ENCODE data around the gene SPATA33.
"Not testable (repeated sequence)": the region's sequence is repeated elsewhere in the genome, so short reads cannot be mapped to it uniquely, and the experiment has no call there.

SPATA33 gene

DNA sequence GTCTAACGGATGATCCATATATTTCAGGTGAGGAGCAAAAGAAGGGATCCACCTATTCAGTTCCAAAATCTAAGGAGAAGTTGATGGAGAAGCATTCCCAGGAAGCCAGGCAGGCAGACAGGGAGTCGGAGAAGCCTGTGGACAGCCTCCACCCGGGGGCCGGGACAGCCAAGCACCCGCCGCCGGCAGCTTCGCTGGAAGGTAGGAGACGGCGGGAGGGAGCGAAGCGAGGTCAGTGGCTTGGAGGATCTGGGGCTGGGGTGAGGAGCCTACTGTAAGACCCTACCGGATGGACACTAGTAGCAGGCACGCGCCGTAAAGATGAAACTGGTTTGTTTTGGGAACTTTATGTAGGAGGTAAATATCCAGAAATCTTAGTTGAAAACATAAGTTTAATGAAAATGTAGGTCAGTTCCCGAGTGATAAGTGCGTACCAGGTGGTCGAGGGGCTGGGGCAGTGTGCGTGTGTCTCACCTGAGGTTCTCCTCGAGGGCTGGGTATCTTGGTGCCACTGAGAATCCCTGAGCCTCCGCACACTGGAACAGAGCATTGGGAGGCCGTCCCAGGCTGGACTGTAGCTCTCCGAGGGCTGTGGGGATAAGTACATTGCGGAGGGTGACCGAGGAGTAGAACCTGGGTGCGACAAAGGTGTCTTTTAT lies 714 bp downstream of the SPATA33 start:
- DNase-seq (ENCODE audit: low read depth in 2 of 3, low spot score in 1 of 3), result peak in 2 of 3 donors; percentile 20 to 24

DNA sequence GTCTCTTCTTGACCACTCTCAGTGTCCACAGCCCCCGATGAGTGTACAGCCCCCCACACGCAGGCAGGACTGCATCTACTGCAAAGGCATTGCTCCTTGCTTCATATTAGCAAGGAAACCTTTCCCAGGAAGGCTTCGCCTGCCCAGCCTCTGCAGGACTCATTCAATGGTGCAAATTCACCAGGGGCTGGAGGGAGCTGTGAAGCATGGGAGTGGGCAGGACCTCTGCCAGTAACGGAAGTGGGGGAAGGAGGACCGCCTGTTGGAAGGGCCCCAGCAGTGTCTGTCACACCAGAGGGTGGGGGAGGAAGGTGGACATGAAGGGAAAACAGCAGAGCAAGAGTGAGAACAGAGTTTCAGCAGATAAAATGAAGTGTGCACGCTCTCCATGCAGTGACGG lies 2.5 kb downstream of the SPATA33 start:
- no peak for DNase-seq (ENCODE audit: low read depth in 2 of 3, low spot score in 1 of 3)

- no peak for DNase-seq (ENCODE audit: low read depth in 2 of 3, low spot score in 1 of 3)
Measured at GRCh38 chr16:89661215-89661614, 3.6 kb downstream of the SPATA33 start.

GRCh38 chr16:89664238-89664637 lies 6.6 kb downstream of the SPATA33 start:
- DNase-seq (ENCODE audit: low read depth in 2 of 3, low spot score in 1 of 3), result not testable (repeated sequence)

DNA sequence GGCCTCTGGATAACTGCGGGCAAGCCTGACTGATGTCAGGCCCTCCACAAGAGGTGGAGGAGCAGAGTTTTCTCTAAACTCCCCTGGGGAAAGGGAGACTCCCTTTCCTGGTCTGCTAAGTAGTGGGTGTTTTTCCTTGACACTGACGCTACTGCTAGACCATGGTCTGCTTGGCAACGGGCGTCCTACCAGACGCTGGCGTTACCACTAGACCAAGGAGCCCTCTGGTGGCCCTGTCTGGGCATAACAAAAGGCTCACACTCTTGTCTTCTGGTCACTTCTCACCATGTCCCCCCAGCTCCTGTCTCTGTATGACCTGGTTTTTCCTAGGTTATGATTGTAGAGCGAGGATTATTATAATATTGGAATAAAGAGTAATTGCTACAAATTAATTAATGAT lies 9.4 kb downstream of the SPATA33 start:
- DNase-seq (ENCODE audit: low read depth in 2 of 3, low spot score in 1 of 3), result not testable (repeated sequence)

GRCh38 chr16:89667633-89668032 lies 10.0 kb downstream of the SPATA33 start:
- DNase-seq (ENCODE audit: low read depth in 2 of 3, low spot score in 1 of 3), result no peak

- DNase-seq (ENCODE audit: low read depth in 2 of 3, low spot score in 1 of 3), result no peak
Measured at GRCh38 chr16:89668790-89669158, 11.1 kb downstream of the SPATA33 start.

DNA sequence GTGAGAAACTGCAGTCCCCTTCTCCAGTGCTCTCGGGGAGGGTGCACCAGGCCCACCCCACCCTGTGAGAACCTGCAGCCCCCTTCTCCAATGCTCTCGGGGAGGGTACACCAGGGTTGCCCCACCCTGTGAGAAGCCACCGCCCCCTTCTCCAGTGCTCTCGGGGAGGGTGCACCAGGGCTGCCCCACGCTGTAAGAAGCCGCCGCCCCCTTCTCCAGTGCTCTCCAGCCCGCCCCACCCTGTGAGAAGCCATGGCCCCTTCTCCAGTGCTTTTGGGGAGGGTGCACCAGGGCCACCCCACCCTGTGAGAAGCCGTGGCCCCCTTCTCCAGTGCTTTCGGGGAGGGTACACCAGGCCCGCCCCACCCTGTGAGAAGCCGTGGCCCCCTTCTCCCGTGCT lies 12.1 kb downstream of the SPATA33 start:
- DNase-seq (ENCODE audit: low read depth in 2 of 3, low spot score in 1 of 3), result no peak

DNA sequence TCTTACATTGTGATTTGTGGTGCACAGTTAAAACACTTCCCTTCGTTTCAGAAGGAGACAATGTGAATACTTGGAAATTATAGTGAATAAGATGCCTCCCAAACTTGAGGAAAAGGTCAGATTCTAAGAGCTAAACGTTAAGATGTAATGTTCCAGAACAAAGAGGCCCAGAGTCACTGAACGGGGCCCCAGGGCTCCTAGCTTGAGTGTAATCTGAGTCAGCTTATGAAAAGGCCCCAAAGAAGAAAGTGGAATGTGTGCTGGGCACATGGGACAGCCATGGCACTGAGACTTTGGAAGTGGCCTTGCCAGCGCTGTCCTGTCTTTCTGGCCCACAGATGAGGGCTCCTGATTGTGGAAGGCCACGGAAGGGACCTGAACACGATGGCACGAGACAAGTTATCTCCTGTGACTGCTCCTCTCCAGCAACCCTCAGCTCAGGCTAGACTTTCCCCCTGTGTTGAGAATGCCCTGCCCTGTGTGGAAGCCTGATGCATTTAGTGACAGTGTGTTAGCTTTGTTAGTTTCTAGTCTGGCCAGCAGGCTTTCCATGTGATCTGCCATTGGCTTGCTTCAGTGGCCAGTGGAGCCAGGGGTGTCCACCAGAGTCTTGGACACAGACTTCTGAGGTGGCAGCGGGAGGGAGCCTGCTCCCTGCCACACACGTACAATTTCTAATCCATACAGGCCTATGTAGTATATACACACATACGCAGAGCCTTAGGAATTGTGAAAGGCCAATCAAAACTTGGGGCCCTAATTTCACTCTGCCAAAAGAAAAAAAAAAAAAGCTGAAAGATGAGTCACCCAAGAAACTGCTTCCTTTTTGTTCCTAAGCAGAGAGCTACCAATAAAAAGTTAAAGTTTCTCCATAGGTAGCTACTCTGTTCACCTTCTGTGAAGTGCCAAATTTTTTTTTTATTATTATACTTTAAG lies 13.1 kb downstream of the SPATA33 start:
- DNase-seq (ENCODE audit: low read depth in 2 of 3, low spot score in 1 of 3), result no peak

GRCh38 chr16:89671565-89671964 lies 13.9 kb downstream of the SPATA33 start:
- not testable (repeated sequence) for DNase-seq (ENCODE audit: low read depth in 2 of 3, low spot score in 1 of 3)

DNA sequence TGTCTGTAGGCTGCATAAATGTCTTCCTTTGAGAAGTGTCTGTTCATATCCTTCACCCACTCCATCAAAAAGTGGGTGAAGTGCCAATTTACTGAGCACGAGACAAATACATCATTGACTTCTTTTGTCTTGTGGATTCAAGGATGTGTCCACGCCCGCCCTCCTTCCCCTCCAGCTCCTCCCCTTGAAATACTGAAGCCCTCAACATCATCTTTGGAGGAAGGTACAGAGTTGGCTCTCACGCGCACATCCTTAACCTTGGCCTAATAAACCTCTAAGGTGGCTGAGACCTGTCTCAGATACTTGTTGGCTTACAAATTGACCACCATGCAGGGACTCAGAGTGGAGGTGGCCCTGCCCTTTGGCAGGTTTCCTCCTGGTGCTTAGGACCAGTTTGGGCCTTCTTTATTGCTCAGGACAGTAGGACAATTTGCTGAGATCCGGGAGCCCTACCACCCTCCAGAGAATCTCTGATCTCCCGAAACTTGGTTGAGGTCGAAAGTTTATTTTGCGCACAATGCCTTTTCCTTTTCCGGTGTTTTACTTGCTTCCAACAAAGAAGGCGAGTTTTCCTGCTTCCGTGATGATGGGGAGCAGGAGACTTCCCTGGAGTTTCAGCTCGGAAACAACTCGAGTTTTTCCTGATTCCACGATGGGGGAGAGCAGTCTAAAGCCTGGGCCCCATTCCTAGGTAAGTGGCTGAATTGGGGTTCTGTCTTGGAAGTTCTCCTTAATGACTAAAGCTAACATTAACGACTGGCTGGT lies 14.7 kb downstream of the SPATA33 start:
- DNase-seq (ENCODE audit: low read depth in 2 of 3, low spot score in 1 of 3), result no peak

DNA sequence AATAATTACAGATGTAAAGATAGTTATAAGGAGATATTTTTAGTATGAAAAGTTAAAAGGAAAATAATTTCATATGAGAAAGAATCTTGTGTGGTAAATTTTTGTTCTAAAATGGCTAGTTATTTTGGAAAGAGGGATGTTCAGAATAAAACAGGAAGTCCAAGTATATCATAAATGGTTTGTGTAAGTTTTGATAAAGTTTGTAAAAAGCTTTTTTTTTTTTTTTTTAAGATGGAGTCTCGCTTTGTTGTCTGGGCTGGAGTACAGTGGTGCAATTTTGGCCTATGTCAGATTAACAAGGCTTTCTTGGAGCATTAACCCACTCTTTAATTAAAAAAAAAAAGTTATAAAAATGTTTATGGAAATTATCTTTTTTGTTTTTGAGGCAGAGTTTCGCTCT lies 20.6 kb downstream of the SPATA33 start:
- no peak for DNase-seq (ENCODE audit: low read depth in 2 of 3, low spot score in 1 of 3)

GRCh38 chr16:89685916-89686315 lies 28.3 kb downstream of the SPATA33 start:
- DNase-seq (ENCODE audit: low read depth in 2 of 3, low spot score in 1 of 3), result no peak

GRCh38 chr16:89686520-89687091 lies 29.0 kb downstream of the SPATA33 start, which contains the start of gene CDK10:
TSS of gene CDK10 (plus strand) at chr16:89686689. CDS start at chr16:89686711, 22 bp downstream.
- peak; percentile 85 to 91 (median 88) for DNase-seq (ENCODE audit: low read depth in 2 of 3, low spot score in 1 of 3)

DNA sequence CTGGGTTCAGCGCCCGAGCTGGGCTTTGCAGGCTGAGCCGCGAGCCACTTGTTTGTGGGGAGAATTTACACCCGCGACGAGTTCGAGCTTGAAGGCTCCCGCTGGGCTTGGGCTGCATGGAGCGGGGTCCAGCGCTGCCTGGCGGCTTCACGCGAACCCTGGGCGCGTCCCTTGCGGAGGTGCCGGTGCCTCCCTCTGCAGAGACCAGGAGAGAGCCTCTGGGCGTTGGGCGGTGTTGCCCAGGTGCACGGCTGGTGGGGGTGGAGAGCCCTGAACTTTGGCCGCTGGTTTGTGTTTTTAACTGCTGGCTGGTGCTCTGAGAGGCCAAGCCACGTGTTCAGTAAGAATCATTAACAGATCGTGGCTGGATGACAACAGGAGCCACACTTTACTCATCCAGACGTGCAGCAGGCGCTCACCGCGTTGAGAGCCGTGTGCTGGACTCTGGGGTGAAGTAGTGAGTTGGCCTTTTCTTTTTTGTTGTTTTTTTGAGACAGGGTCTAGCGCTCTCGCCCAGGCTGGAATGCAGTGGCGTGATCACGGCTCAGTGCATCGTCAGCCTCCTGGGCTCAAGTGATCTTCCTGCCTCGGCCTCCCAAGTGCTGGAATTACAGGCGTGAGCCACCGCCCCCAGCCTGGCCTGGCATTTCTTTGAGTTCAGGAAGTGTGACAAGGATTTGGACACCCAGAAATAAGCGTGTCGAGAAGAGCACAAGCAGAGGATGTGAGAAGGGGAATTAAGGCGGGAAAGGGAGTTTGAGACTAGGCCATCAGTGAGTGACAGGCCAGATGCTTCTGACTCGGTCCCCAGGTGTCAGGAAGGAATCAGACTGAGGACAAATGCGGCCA lies 29.7 kb downstream of the SPATA33 start:
- no peak for DNase-seq (ENCODE audit: low read depth in 2 of 3, low spot score in 1 of 3)

- DNase-seq (ENCODE audit: low read depth in 2 of 3, low spot score in 1 of 3), result no peak
Measured at GRCh38 chr16:89688395-89688794, 30.8 kb downstream of the SPATA33 start.

DNA sequence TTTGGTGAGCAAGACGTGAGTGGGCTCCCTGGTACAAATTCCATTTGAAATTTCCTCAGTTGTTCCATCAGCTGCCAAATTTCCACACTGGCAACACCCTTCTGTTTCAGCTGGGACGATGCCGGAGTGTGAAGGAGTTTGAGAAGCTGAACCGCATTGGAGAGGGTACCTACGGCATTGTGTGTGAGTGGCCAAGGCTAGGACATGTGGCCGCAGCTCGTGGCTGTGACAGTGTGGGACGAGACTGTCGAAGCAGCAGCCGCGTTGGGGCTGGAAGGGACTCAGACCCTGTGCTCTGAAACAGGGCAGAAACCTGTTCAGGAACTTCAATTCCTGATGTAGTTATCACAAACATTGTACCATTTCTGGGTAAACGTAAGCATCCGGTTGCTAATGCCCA lies 31.5 kb downstream of the SPATA33 start:
- DNase-seq (ENCODE audit: low read depth in 2 of 3, low spot score in 1 of 3), result no peak

- DNase-seq (ENCODE audit: low read depth in 2 of 3, low spot score in 1 of 3), result not testable (repeated sequence)
Measured at GRCh38 chr16:89689621-89690020, 32.0 kb downstream of the SPATA33 start.

DNA sequence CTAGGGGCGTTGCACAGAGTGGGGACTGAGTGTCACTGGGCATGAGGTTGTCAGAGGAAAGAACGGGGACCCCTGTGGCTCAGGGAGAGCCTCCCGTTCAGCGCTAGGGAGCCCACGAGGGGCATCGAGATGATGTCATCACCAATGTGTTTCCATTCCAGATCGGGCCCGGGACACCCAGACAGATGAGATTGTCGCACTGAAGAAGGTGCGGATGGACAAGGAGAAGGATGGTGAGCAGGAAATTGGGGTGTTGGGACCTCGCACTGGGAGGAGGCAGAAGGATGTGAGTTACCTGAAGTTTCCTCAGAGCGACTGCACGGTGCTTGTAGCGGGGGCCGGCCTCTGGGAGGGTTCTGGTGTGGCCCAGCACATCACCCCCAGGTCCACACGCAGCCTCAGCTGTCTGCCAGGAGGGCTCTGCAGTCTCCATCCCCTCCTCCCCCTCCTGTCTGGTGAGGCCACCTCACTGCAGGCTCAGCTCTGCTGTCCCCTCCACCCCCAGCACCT lies 32.8 kb downstream of the SPATA33 start:
- no peak for DNase-seq (ENCODE audit: low read depth in 2 of 3, low spot score in 1 of 3)

Measured in stimulated activated CD4-positive, alpha-beta T cell treated with anti-CD3 and anti-CD28 coated beads, Interleukin-12 subunit alpha, Interleukin-12 subunit beta, amount 100 ng/mL, for 48 hours (primary cell).